HG02642 (cell line): ENCODE data around the gene AFDN.

ENCODE experiments used
- ATAC-seq: cut with Tn5 transposase; IDR thresholded peaks from one replicate; pipeline ENCODE4 v1.9.1; 2021; ENCODE audit warnings: mild to moderate bottlenecking; ENCODE audit not compliant: unreplicated experiment, poor library complexity

Gene AFDN

DNA sequence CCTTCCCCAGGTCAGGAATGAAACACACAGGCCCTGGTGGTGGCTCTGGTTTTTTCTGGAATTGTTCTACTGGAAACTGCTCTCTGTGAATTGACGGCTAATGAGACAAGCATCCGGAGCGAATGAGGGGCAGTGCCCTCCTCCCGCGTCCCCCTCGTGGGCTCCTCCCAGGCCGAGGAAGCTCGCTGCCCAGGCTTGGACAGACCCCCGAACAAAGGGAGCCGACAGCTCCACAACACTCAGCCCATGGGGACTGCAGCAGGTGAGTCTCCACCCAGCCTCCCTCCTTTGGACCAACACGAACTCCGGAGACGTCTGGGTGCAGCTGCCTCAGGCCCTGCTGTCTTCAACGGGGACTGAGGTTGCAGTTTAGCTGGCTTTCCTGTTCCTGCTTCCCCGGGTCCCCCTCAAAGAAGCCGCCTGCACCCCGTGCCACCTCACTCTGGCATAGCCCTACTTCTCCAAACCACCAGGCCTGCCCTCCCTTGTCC is 31.3 kb upstream of the AFDN start:
- no peak for ATAC-seq

DNA sequence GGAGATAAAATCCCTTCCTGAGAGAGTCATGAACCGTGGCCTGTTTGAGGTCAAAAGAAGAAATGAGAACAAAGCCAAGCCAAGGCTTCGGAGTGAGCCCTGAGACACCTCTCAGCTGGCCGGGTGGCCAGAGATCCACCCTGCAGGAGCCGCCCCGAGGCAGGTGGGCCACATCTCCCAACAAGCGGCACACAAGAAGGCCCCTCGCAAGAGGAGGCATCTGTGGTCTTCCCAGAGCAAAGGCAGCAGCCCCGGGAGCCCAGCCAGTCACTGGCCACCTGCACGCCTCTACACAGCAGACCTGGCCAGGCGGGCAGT is 30.9 kb upstream of the AFDN start:
- no peak for ATAC-seq

DNA sequence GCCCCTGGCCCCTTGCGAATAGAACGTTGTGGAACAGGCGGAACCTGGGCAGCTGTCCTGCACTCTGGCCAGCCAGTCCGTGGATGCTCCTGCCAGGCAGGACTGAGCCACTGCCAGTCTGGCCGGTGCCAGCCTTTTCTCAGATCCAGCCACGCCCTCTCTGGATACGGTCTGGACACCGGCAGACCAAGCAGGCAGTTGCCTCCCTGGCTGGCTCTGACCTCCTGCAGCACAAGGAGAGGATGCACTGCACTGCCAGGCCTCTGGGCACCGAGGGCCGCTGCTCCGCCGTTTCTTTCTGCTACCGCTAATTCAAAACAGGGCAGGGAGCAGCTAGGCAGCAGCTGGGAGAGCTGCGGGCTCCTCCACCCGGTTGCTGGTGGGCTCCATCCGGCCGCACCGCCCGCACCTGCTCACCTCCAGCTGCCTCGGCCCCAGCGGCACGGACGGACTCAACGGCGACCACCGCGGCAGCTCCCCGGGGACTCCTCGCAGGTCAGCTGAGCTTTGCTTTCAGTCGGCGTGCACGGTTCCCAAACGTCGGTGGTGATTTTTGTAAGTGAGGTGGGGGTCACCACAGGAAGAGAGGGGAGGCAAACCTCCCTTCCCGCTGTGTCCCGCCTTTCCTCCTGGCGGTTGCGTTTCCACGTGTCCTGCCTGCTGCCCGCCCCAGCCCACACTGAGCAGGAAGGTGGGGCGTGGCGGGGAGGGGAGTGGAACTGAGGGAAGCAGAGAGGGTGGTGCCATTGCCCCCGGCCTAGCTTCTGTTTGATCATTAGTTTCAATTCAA is 30.3 kb upstream of the AFDN start:
- no peak for ATAC-seq

DNA sequence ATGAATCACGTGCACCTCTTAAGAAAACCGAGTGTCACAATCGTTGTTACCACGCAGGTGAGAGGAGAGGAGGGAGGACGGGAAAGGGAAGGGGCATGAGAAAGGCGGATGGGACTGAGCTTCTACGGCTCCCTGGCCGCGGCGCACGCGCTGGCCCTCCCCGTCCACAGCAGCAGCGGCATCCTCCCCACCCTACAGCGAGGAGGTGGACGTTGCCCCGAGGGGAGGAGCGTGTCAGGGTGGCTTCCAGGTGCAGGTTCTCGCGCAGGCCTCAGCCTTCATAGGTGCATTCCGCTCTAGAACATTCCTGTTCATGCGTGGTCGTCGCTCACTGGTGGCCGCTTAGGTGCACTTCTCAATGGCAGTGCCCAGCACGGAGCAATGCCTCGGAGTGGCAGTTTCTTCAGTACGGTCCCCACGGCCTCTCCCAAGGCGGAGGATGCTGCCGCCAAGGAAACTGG is 29.7 kb upstream of the AFDN start:
- no peak for ATAC-seq

DNA sequence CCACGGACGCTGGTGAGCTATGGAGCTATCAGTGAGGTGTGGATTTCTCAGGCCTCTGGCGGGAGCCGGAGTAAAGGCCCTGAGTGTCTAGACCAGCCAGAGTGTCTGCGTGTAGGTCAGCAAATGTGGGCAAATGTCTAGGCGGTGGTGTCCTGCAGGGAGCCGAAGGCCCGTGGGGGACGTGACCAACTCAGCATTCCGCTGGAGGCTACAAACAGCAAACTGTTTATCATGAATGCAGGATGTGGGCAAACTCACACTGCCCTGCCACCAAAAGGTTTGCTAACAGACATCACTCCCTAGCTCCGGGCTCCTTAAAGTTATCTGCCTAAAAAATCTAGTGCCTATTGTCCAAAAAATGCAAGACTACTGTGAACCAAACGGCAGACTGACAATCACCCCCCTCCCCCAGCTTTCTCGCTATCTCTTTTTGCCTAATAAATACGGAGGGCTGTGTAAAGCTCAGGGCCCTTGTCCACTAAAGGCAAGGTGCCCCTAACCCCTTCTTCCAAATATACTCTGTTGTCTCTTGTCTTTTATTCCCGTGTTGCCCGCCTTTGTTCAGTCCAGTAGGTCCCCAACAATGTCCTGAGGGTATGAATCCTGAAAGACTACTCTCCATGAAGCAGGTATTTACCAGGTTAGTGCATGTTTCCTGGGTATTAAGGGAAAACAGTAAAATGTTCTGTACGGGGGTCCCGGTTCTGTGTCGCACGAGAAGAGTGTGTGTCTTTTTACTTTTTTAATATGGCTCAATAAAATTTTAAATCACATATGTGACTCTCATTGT is 29.0 kb upstream of the AFDN start:
- no peak for ATAC-seq

DNA sequence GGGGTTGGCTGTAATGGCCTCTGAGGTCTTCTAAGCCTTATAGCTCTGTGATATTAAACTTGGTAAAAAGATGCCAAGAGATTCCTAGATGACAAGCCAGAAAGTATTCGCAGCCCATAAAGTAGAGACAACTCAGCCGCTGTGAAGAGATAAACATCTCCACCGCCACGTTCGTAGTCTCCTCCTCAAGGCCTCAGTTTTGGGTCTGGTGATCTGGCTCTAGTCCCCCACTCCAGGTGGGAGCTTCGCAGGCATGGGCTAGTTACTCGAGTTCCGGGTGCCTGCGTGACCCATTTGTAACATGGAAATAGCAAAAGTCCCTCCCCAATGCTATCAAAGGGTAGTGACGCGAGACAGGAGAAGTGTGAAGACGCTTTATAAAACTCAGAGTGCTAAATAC is 28.3 kb upstream of the AFDN start:
- ATAC-seq, result no peak

DNA sequence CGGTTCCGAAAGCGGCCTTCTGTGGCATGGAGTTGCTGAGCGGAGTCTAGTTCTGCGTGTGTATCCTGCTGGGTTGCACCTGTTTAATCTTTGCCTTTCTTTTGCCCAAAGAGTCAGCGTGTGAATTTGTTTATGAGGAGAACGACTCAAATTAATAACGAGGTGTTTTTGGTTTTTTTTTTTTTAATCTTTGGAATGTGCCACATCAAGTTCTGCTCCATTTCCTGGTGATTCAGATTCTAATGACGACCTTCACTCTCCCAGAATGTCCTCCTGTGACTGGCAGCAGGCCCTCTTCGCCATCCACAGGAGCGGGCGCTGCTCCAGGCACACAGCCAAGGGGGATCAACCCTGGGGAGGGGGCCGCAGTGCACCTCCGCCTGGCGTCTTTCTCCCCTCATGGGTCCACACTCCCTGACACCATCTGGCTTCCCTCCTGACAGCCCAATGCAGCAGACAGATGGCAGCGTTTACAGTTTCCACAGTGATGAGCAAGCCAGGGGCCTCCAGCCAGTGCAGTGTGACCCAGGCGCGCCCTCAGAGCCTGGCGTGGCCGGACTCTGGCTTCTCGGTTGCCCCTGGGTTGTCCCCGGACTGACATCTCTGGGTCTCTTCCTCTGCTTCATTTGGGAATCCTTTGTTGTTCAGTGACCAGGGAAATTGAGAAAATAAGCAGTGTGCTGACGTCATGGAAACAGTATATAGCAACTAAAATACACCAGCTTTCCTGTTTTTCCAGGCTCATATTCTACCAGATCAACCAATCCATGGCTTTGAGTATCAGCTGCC is 27.5 kb upstream of the AFDN start:
- no peak for ATAC-seq

DNA sequence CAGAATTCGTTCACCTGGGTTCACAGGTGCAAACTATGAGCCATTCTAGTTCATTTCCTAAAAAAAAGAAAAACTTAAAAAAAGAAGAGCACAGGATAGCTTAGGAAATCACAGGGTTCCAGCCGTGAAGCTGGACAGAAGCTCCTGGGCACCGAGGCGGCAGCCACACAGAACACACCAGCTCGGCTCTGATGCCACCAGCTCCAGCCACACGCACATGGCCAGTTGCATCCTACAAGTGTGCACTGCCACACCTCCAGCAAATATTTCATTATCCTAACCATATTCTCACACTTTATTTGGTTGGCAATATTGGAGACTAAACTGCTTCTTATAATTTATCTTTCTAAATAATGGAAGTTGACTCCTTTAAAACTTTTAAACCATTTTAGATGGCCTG is 26.2 kb upstream of the AFDN start:
- ATAC-seq, result no peak

DNA sequence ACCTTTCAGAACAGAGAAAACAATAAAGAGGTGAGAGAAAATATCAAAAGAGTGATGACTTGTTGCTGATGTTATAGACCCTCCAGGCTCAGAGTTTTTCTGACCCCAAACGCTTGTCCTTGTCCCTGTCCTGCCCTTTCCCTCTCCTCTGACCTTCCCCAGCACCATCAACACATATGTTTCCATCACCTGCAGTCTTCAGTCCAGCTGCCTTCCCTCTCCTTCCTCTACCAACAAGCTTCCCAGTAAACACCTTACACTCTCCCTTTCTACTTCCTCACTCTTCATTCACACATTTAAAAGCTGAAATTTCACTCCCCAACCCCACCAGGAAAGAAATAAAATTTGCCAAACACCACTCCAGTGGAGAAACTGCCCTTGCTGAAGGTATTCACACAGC is 25.4 kb upstream of the AFDN start:
- ATAC-seq, result no peak

DNA sequence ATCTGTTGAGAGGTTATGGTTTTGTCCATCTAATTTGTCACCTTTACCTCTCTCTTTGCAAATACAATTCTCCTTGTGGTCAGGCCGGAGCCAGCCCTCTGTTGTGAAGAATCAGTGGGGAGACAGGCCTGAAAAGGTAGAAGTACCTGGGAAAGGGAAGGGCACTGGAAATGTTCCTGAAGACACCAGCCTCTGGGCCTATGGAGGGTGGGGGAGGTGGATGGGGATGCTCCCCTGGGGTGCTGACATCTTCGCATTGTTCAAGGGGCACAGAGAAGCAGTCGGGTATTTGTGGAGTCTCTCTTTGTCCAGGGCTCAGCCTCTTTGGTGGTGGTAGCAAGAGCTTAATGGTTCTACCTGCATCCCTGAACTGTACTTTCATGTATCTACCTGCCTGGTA is 24.4 kb upstream of the AFDN start:
- no peak for ATAC-seq

DNA sequence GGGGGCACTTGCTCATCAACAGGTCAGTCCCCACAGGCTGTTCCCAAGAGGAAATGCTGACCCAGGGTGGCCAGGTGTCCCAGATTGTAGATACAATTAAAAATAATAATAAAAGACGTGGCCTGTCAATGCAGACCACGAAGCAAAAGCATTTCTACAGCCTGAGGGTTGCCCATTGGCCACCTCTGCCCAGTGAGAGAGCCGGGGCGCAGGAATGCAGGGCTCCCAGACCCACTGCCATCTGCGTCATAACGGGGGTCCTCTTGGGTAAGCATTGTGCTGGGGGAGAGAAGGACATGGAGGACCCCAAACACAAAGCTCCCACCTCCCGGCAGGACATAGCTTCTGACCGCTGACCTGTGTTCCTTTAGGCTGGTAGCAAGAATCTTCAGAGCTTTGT is 22.9 kb upstream of the AFDN start:
- no peak for ATAC-seq

DNA sequence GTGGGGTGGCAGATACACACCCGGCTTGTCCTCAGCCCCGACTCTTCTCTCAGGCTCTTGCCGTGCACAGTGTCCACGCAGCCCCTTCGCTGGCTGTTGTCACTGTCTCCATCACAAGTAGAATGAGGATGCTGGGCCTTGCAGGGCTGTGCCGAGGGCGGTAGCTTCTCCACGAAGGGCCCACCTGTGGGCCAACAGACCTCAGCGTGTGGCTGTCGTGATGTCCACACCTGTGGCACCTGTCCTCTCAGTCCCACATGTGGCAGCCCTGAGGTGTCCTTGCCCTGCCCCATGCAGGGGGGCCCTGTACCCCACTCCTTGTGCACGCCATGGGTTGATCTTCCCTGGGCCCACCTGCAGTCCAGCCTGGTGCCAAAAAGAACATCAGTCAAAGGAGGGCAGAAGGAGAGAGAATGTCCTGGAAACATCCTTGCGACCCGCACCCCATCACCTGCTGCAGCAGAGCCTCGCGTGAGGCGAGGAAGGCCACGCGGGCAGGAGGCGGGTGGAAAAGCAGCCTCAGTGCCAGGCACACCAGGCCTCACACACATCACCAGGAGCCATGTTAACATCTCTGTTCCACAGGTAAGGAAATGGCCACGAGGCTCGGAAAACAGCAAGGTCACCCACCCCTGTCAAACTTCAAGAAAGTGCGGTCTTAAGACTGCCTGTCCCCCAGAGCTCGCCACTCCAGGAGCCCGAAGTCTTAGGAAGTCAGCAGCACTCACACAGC is 22.3 kb upstream of the AFDN start:
- no peak for ATAC-seq

DNA sequence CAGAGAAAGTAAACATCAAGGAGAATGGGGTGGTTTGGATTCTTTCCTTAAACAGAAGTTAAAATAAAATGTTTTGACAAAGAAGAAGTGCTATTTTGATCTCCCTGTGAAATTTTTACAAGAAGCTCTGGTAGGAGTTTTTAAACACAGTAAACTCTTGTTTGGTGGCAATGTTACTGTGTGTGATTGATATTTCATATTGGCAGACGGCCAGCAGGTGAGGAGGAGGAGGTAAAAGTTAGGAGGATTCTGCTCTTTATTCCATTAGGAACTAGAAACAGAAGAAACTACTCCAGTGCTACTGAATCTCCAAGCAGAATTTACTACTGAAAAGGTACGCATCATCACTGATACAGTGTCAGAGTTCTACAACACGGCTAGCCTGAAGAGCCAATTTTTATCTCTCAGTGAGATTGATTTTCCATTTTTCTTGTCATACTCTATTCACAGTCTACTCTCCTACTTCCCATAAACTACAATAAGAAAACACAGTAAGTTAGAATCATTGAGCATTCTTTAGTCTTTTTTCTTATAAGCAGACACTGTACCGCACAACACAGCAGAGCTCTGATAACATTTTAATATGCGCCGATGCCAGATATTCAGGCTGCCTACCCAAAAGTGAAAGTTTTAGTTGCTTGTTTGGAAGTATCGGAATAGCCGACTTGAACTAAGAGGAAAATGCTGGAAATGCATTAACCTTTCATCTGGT is 21.2 kb upstream of the AFDN start:
- ATAC-seq, result no peak

DNA sequence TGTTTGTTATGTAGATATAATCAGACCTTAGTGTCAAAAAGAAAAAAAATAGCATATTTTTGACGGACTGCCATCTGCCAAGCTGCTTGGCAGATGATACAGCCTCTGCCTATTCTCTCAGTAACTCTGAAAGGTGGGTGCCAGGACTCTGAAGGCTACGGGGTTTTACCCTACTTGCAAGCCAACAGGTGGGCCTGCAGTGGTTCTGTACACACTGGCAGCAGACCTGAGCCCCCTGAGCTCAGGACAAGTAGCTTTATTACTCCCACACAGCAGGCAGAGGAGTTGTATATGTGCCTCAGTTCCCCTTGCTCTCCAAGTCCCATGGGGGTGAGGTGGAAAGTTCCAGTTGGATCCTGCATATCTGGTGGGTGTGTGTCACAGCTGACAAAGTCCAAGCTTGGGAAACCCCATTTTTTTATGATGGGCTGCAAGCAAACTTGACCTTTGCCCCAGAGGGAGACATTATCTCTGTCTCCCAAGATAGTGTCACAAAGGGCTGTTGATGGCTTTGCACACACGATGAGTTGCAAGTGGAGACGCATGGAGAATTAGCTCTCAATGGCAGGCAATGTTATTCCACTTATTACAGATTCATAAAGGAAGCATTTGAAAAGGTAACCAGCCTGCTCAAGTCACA is 20.5 kb upstream of the AFDN start:
- ATAC-seq, result no peak

DNA sequence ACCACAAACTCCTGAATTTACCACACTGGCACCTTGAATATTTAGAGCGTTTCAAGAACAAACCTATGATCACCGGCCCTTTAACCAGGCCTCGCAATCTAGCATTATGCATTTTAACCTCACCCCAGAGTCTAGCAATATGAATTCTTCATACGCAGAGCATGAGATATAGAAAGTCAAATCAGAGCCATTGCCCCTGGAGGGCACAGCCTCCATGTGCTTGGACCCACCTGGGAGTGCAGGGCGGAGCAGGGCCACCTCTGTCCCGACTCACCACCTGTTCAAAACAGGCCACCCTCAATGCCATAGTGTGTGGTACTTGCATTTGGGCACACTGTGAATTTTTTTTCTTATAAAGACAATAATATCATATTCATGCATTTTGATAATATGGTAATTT is 19.5 kb upstream of the AFDN start:
- no peak for ATAC-seq

DNA sequence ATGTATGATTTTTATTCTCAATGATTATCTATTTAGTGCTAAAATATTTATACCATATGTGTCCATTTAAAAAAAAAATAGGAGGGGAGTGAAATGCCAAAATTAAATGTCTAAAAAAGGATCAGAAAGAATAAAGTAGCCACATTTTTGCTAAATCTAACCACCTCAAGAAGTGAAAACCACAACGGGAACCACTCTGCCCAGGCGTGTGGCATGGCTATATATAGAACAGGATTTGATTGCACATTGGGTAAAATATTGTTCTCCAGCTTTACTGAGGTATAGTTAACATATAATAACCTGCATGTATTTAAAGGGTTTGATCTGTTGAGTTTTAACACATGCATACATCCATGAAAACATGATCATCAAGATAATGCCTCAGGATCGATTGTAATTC is 19.0 kb upstream of the AFDN start:
- no peak for ATAC-seq

DNA sequence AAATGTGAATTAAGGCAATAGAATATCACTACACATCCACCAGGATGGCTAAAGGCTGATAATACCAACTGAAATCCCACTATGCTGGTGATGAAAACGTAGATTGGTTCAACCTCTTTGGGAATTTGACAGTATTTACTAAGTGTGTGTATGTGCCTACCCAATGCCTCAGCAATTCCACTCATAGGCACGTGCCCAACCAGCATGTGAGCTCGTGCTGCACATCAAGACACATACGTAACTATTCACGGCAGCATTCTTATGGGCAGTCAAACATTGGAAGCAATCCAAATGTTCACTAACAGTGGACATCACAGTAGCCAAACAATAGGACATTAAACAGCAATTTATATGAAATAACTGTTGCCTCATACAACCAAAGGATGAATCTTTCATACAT is 15.7 kb upstream of the AFDN start:
- no peak for ATAC-seq

DNA sequence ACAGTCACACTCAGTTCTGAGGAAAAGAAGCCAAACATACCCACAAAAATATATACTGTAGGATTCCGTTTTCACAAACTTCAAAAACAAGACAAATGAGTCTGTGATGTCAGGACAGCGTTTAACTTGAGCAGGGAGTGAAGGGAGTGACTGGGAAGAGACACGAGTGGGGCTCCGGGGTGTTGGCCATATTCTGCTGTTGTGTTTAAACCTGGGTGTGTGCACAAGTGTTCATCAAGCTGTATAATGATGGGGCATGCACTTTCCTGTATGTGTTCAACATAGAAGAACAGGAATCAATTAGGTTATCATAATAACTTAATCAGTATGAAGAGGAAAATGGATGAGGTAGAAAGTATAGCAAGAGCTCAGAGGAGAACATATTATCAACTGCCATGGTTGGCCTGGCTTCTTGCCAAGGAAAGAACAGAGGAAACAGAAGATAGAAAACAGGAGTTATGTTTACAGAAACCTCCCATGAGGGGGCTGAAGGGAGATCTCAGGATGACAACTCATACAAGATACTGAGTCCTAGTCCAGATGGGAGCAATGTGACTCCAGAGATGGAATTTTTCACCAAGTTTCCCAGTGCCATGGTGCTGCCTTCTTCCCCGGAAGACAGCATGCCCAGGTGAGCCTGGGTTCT is 15.1 kb upstream of the AFDN start:
- ATAC-seq, result no peak

DNA sequence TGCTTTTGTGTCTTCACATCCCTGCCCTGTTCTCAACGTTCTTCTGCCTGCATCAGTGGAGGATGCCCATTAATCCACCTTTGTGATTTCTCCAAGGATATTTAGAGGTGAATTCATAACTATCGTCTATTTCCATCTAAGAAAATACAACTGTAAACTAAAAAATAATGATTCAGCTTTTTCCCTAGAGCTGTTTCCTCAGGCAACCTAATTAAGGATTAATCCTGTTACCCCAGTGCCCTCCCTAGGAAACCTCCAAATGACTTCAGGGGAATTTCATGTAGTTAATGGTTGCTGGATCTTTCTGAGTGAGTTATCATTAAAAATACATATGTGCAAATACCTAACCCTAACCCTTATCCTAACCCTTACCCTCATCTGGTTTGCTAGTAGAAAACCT is 14.6 kb upstream of the AFDN start:
- ATAC-seq, result no peak
